Epithelial cell of proximal tubule (primary cell): ENCODE results near the gene ELOA. TPM values are rescaled to one million over a fixed set of nuclear protein-coding genes. Genes with fewer than 3 reads are reported as not detected.
A peak's percentile ranks its signal among the peaks of the same experiment; 100 is the strongest.

Experiments used
- DNase-seq: peaks from one replicate; pipeline ENCODE4 v3.0.0-alpha.2; 2011; ENCODE audit warnings: low read depth
- H3K4me3 ChIP-seq: 2 replicates; pipeline ENCODE4 v1.5.1; 2011; ENCODE audit warnings: low read depth, mild to moderate bottlenecking, low read length
- CTCF ChIP-seq: conservative IDR thresholded peaks from 2 replicates; pipeline ENCODE4 v1.5.1; 2012; ENCODE audit warnings: low read depth, mild to moderate bottlenecking, low read length
- total RNA-seq: library from RNA; depleted of rRNA; stranded (reverse); fragments of >200 nt; gene quantifications from 2 replicates; pipeline ENCODE4 v1.2.3, GENCODE V29; 2015

Gene ELOA
- total RNA-seq, 1 donor from 2014 or later, result 27.9 TPM

- no peak for TF ChIP-seq CTCF
- DNase-seq, result no peak
- H3K4me3 ChIP-seq, result no peak overlapping the region
Observed at GRCh38 chr1:23699280-23700179, 43.7 kb upstream of the ELOA start.

- no peak overlapping the region for H3K4me3 ChIP-seq
- no peak for TF ChIP-seq CTCF
Observed at GRCh38 chr1:23701310-23701709, 42.0 kb upstream of the ELOA start.

GRCh38 chr1:23701996-23702395, 41.3 kb upstream of the ELOA start:
- H3K4me3 ChIP-seq, result no peak overlapping the region
- no peak for TF ChIP-seq CTCF
- DNase-seq, result no peak

More at GRCh38 chr1:23701310-23701709, 42.0 kb upstream of the ELOA start:
- DNase-seq, result no peak

GRCh38 chr1:23704834-23705495, 38.3 kb upstream of the ELOA start:
- no peak overlapping the region for H3K4me3 ChIP-seq
- no peak for DNase-seq
- no peak for TF ChIP-seq CTCF

GRCh38 chr1:23709229-23709628, 34.0 kb upstream of the ELOA start:
- DNase-seq, result no peak
- TF ChIP-seq CTCF, result no peak
- H3K4me3 ChIP-seq, result no peak overlapping the region

GRCh38 chr1:23718482-23718881, 24.8 kb upstream of the ELOA start:
- H3K4me3 ChIP-seq, result no peak overlapping the region
- no peak for DNase-seq
- TF ChIP-seq CTCF, result peak; percentile 64
